DOHH2 (cell line): Measurements from ENCODE around the gene SLC35G2.

Experiments
- CTCF ChIP-seq: fragments of 200-600 bp; sonication (generic); IDR thresholded peaks from one replicate; pipeline ENCODE4 v1.5.1; 2014; ENCODE audit warnings: antibody characterized with exemption, mild to moderate bottlenecking, low read depth, low read length; ENCODE audit not compliant: poor library complexity, severe bottlenecking
- EZH2phosphoT487 ChIP-seq: fragments of 200-600 bp; sonication (generic); IDR thresholded peaks from 2 replicates; pipeline ENCODE4 v1.6.1; 2017; ENCODE audit warnings: borderline replicate concordance, mild to moderate bottlenecking, antibody characterized with exemption, low read length, moderate library complexity, mixed read lengths

GRCh38 chr3:136861890-136862616, 43.1 kb downstream of the SLC35G2 start, which contains the start of gene NCK1:
- peak; percentile 48 for TF ChIP-seq CTCF
- TF ChIP-seq EZH2phosphoT487 = no peak
